HuH-7 (cell line): ENCODE measurements around the gene MED22.

Experiments
- DNase-seq: peaks from one replicate; pipeline ENCODE4 v3.0.0; 2011; ENCODE audit warnings: low spot score

Gene MED22

GRCh38 chr9:133375724-133376654, 28.1 kb upstream of the MED22 start, which contains the start of the genes STKLD1 and SURF4:
TSS of gene STKLD1 (plus strand) at chr9:133376366. CDS start at chr9:133376474, 108 bp downstream.
TSS of gene SURF4 (minus strand) at chr9:133376060. CDS start at chr9:133375969, 91 bp downstream.
- peak; percentile 99 for DNase-seq

GRCh38 chr9:133375116-133375723, 27.3 kb upstream of the MED22 start:
- DNase-seq: peak; percentile 72

GRCh38 chr9:133374612-133375115, 26.7 kb upstream of the MED22 start:
- DNase-seq: no peak

- DNase-seq: no peak
These were observed 24.2 kb upstream of the MED22 start for GRCh38 chr9:133372144-133372543.

GRCh38 chr9:133371261-133371711, 23.4 kb upstream of the MED22 start:
- no peak for DNase-seq

GRCh38 chr9:133370685-133371084, 22.8 kb upstream of the MED22 start:
- DNase-seq: no peak

- no peak for DNase-seq
These were observed 22.0 kb upstream of the MED22 start for GRCh38 chr9:133369933-133370332.

GRCh38 chr9:133369422-133369821, 21.5 kb upstream of the MED22 start:
- no peak for DNase-seq

- no peak for DNase-seq
These were observed 20.4 kb upstream of the MED22 start for GRCh38 chr9:133368249-133368881.

- no peak for DNase-seq
These were observed 19.8 kb upstream of the MED22 start for GRCh38 chr9:133367778-133368177.

GRCh38 chr9:133367221-133367620, 19.3 kb upstream of the MED22 start:
- no peak for DNase-seq

- no peak for DNase-seq
These were observed 18.5 kb upstream of the MED22 start for GRCh38 chr9:133366435-133366834.

- DNase-seq: no peak
These were observed 14.6 kb upstream of the MED22 start for GRCh38 chr9:133362359-133363044.

GRCh38 chr9:133361507-133362092, 13.7 kb upstream of the MED22 start:
- no peak for DNase-seq

GRCh38 chr9:133360400-133361393, 12.8 kb upstream of the MED22 start:
- no peak for DNase-seq

- peak; percentile 67 for DNase-seq
These were observed 11.7 kb upstream of the MED22 start for GRCh38 chr9:133359399-133360175.

GRCh38 chr9:133357656-133358055, 9.7 kb upstream of the MED22 start:
- no peak for DNase-seq

GRCh38 chr9:133356391-133357091, 8.6 kb upstream of the MED22 start, which contains the start of the genes SURF1 and SURF2:
TSS of gene SURF1 (minus strand) at chr9:133356487. CDS start at chr9:133356453, 34 bp downstream.
TSS of gene SURF2 (plus strand) at chr9:133356550. CDS start at chr9:133356593, 43 bp downstream.
- DNase-seq: peak; percentile 93
